OCI-LY7 (cell line): Measurements from ENCODE around the gene BAHCC1. TPM values are rescaled to one million over a fixed set of nuclear protein-coding genes. Genes with fewer than 3 reads are reported as not detected.

Source experiments
- BruUV-seq: library from RNA; stranded (reverse); fragments of 400-500 nt; replicated peaks from 2 replicates; lab custom pipeline; 2021; lab: Mats Ljungman, UMichigan
- CTCF ChIA-PET: fragments of 300-600 bp; sonication (Branson Sonifier 250); formaldehyde crosslinking; loops from one replicate; lab custom pipeline; 2022; ENCODE audit warnings: antibody characterized with exemption; ENCODE audit not compliant: unreplicated experiment; lab: Charles Lee
- POLR2A ChIA-PET: fragments of 300-600 bp; sonication (Branson Sonifier 250); formaldehyde crosslinking; loops from one replicate; lab custom pipeline; 2022; ENCODE audit warnings: antibody characterized with exemption; lab: Charles Lee
- DNase-seq: peaks from one replicate; pipeline ENCODE4 v3.0.0-alpha.2; 2015; ENCODE audit warnings: low spot score
- H2AFZ ChIP-seq: fragments of 200-600 bp; sonication (generic), shearing (Covaris generic); 2 replicates; pipeline ENCODE4 v1.6.1; 2014; ENCODE audit warnings: mild to moderate bottlenecking, antibody characterized with exemption, low read length, moderate library complexity
- H3K27ac ChIP-seq: fragments of 200-600 bp; sonication (generic); 2 replicates; pipeline ENCODE4 v1.5.1; 2014; ENCODE audit warnings: mixed run types, low read depth, mild to moderate bottlenecking, moderate library complexity, low read length, inconsistent platforms; ENCODE audit not compliant: poor library complexity, severe bottlenecking
- H3K36me3 ChIP-seq: fragments of 200-600 bp; sonication (generic); 2 replicates; pipeline ENCODE4 v1.6.1; 2014; ENCODE audit warnings: mild to moderate bottlenecking, antibody characterized with exemption, low read length, moderate library complexity, mixed read lengths; ENCODE audit not compliant: insufficient read depth
- H3K4me1 ChIP-seq: fragments of 200-600 bp; sonication (generic); 2 replicates; pipeline ENCODE4 v1.5.1; 2014; ENCODE audit warnings: mild to moderate bottlenecking, low read length; ENCODE audit not compliant: insufficient read depth, poor library complexity, severe bottlenecking
- H3K4me2 ChIP-seq: fragments of 200-600 bp; sonication (generic); 2 replicates; pipeline ENCODE4 v1.6.1; 2014; ENCODE audit warnings: mild to moderate bottlenecking, low read length
- H3K4me3 ChIP-seq: fragments of 200-600 bp; sonication (generic); 2 replicates; pipeline ENCODE4 v1.5.1; 2014; ENCODE audit warnings: mild to moderate bottlenecking, low read depth, low read length; ENCODE audit not compliant: poor library complexity, severe bottlenecking
- H3K79me2 ChIP-seq: fragments of 200-600 bp; sonication (generic); 2 replicates; pipeline ENCODE4 v1.6.1; 2016; ENCODE audit warnings: low read depth, mild to moderate bottlenecking, low read length, moderate library complexity, mixed read lengths; ENCODE audit not compliant: insufficient read depth
- H3K9me2 ChIP-seq: fragments of 200-600 bp; sonication (generic); 2 replicates; pipeline ENCODE4 v1.6.1; 2016; ENCODE audit warnings: mild to moderate bottlenecking, low read length, mixed read lengths; ENCODE audit not compliant: insufficient read depth
- H3K9me3 ChIP-seq: fragments of 200-600 bp; sonication (generic); 2 replicates; pipeline ENCODE4 v1.6.1; 2014; ENCODE audit warnings: mild to moderate bottlenecking, mixed run types, low read length, mixed read lengths
- H4K20me1 ChIP-seq: fragments of 200-600 bp; sonication (generic); 2 replicates; pipeline ENCODE4 v1.6.1; 2014; ENCODE audit warnings: mild to moderate bottlenecking, antibody characterized with exemption, low read length, moderate library complexity, mixed read lengths; ENCODE audit not compliant: insufficient read depth
- EZH2phosphoT487 ChIP-seq: fragments of 200-600 bp; sonication (generic); IDR thresholded peaks from 2 replicates; pipeline ENCODE4 v1.6.1; 2018; ENCODE audit warnings: low read depth, borderline replicate concordance, mild to moderate bottlenecking, mixed run types, antibody characterized with exemption, low read length, moderate library complexity, mixed read lengths
- intact Hi-C: fragments of 100-400 bp; cut with micrococcal nuclease; formaldehyde crosslinking; loops from one replicate; pipeline ENCODE4 v1.10.0; 2022; ENCODE audit not compliant: unreplicated experiment
- total RNA-seq, 2 experiments: library from RNA; depleted of rRNA in 1 of 2; stranded (reverse); fragments of >200 nt in 1 of 2; shearing (Covaris generic) in 1 of 2; gene quantifications; 2 replicates each; pipeline ENCODE4 v1.2.3, GENCODE V29; 2014 to 2022
- TF ChIP-seq, protein P1 (sequence below): fragments of 200-600 bp; sonication (generic); conservative IDR thresholded peaks from 2 replicates; pipeline ENCODE4 v1.5.1; 2014; ENCODE audit warnings: mild to moderate bottlenecking, antibody characterized with exemption, low read length, moderate library complexity, mixed read lengths

BAHCC1 gene
- total RNA-seq, 2 experiments from 2014 or later: 5.2 to 5.5 TPM

DNA sequence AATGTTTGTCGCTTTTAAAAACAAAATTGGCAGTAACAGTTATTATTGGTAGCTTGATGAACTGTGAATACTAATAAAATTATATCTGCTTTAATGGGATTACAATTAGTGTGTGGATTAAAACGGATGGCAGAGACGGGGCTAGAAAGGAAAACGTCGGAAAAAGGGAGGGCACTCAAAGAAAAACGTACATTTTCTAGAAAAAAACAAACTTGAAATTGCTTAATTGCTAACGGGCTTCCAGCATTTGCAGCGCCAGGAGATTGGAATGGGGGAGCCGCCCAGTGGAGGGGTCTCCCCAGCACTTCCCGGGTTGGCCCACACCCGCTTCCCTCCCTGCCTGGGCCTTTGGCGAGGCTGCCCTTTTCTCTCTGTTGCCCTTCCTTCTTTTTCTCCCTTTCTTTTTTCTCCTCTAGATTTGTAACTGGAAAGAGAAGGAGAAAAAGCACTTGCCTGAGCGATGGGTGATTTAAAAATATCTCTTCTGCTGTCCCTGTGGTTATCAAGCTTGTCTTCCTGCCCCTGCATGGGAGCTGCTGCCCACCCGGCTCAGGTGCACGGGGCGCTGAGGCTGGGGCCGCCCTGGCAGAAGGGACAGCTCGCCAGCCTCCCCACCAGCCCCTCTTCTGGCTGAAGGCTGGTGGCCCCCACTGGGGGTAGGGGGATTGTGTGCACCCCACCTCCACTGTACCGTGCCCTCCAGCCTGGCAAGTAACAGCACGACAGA, 5.9 kb downstream of the BAHCC1 start:
- TF ChIP-seq, protein P1, sequence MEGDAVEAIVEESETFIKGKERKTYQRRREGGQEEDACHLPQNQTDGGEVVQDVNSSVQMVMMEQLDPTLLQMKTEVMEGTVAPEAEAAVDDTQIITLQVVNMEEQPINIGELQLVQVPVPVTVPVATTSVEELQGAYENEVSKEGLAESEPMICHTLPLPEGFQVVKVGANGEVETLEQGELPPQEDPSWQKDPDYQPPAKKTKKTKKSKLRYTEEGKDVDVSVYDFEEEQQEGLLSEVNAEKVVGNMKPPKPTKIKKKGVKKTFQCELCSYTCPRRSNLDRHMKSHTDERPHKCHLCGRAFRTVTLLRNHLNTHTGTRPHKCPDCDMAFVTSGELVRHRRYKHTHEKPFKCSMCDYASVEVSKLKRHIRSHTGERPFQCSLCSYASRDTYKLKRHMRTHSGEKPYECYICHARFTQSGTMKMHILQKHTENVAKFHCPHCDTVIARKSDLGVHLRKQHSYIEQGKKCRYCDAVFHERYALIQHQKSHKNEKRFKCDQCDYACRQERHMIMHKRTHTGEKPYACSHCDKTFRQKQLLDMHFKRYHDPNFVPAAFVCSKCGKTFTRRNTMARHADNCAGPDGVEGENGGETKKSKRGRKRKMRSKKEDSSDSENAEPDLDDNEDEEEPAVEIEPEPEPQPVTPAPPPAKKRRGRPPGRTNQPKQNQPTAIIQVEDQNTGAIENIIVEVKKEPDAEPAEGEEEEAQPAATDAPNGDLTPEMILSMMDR: no peak
- no peak for TF ChIP-seq EZH2phosphoT487
- BruUV-seq: no TSS peak
- Histone ChIP-seq H3K27ac (no peak overlapping the region), H3K4me2 (no peak overlapping the region), H3K4me3 (no peak overlapping the region), H4K20me1 (no peaks in the 10 kb centered on the region), H3K36me3 (no peaks in the 10 kb centered on the region), H3K4me1 (peaks cover 22% of the 10 kb centered on the region), H3K9me2 (no peaks in the 10 kb centered on the region), H3K79me2 (no peaks in the 10 kb centered on the region), H2AFZ (no peak overlapping the region), H3K9me3 (no peaks in the 10 kb centered on the region)
- POLR2A ChIA-PET: interaction anchor here (1.6 kb wide), 1 partner anchor 84 kb away, joined by 4 read pairs; no protein-coding TSS in a partner anchor
- intact Hi-C loops: no loop called here
- no peak for DNase-seq
- CTCF ChIA-PET: no interaction called here

DNA sequence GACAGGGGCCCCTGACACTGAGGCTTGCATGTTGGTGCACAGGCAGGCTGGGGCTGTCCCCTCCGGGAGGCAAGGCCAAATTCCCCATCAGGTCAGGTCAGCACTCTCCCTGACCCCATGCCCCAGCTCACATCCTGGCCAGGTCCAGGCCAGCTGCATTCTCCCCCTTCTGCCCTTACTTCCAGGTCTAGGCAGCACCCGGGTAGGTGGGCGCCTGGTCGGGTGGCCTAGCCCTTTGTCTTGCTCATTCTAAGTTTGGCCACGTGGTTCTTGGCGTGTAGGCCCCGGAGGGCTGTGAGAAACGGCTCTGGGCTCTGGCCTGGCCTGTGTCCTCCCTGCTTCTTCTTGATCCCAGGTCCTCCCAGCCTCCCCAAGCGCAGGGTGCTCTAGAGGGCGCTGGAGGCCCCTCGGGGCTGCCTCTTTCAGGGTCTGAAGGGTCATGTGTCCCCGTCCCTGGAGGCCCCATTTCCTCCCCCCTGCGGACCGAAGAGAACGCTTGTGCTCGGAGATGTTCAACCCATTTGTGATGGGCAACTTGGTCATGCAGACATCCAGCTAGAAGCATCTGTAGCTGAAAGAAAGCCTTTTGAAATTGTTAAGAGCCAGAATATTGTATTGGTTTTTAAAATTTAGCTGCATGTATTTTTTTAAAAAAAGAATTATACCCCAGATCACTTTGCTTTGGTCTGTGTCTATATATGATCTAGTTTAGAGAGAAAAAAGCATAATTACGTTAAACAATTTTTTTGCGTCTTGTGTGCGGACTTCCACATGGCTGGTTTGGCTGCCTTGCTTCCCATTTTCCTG, 6.7 kb downstream of the BAHCC1 start:
- no peaks in the 10 kb centered on the region for H3K36me3 ChIP-seq
- no peaks in the 10 kb centered on the region for H4K20me1 ChIP-seq
- intact Hi-C loops: no loop called here
- H2AFZ ChIP-seq: no peak overlapping the region
- no peak overlapping the region for H3K4me2 ChIP-seq
- no TSS peak for BruUV-seq
- no peak overlapping the region for H3K27ac ChIP-seq
- H3K79me2 ChIP-seq: no peaks in the 10 kb centered on the region
- ChIA-PET CTCF (no interaction called here), POLR2A (interaction anchor here (1.6 kb wide), 1 partner anchor 83 kb away, joined by 4 read pairs; no protein-coding TSS in a partner anchor)
- no peak for TF ChIP-seq EZH2phosphoT487
- TF ChIP-seq, protein P1: peak; percentile 81
- peak; percentile 65 for DNase-seq
- peaks cover 19% of the 10 kb centered on the region for H3K4me1 ChIP-seq
- H3K4me3 ChIP-seq: no peak overlapping the region
- no peaks in the 10 kb centered on the region for H3K9me2 ChIP-seq
- H3K9me3 ChIP-seq: no peaks in the 10 kb centered on the region
